Esophagus squamous epithelium (tissue), 4 donors: ENCODE data around the gene PRSS58.

Experiments
- POLR2A ChIP-seq, 4 donors: fragments of 450-650 bp; IDR thresholded peaks; one replicate each; pipeline ENCODE4 v1.6.1; 2017; ENCODE audit warnings: antibody characterized with exemption in 4 of 4, mild to moderate bottlenecking in 4 of 4, moderate library complexity in 3 of 4
- TF ChIP-seq, protein P1 (sequence below), 6 experiments: fragments of 450-650 bp in 4 of 6; fragments of 200-600 bp in 2 of 6; sonication (generic) in 2 of 6; IDR thresholded peaks; one replicate each; pipeline ENCODE4 v1.5.1; 2016 to 2019; ENCODE audit warnings: antibody characterized with exemption in 6 of 6, mild to moderate bottlenecking in 4 of 6, moderate library complexity in 4 of 6

DNA sequence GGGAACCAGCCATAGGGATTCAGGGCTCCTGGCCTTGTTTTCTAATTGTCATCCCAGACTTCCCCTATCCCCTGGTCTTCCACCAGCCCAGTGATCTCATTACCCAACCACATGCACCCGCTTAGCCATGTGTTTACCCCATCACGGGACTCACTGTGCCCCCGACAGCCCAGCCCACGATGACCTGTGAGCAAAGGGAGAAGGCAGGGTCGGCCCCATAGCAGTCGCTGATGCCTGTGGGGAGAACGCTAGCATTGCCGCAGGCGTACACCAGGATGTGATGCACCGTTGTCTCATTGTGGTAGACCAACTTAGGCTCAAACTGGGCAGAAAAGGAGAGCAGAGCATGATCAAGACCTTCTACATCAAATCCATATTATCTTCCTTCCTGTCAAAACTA is 14.0 kb downstream of the PRSS58 start:
- TF ChIP-seq, protein P1, sequence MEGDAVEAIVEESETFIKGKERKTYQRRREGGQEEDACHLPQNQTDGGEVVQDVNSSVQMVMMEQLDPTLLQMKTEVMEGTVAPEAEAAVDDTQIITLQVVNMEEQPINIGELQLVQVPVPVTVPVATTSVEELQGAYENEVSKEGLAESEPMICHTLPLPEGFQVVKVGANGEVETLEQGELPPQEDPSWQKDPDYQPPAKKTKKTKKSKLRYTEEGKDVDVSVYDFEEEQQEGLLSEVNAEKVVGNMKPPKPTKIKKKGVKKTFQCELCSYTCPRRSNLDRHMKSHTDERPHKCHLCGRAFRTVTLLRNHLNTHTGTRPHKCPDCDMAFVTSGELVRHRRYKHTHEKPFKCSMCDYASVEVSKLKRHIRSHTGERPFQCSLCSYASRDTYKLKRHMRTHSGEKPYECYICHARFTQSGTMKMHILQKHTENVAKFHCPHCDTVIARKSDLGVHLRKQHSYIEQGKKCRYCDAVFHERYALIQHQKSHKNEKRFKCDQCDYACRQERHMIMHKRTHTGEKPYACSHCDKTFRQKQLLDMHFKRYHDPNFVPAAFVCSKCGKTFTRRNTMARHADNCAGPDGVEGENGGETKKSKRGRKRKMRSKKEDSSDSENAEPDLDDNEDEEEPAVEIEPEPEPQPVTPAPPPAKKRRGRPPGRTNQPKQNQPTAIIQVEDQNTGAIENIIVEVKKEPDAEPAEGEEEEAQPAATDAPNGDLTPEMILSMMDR (IDR thresholded peaks at IDR 0.05), result no peak
- no peak for TF ChIP-seq POLR2A (IDR thresholded peaks at IDR 0.05)
